ENCODE results near the gene GATAD2B.
A peak's percentile ranks its signal among the peaks of the same experiment; 100 is the strongest.
"Not testable (repeated sequence)": the region's sequence is repeated elsewhere in the genome, so short reads cannot be mapped to it uniquely, and the experiment has no call there.

GATAD2B gene

DNA sequence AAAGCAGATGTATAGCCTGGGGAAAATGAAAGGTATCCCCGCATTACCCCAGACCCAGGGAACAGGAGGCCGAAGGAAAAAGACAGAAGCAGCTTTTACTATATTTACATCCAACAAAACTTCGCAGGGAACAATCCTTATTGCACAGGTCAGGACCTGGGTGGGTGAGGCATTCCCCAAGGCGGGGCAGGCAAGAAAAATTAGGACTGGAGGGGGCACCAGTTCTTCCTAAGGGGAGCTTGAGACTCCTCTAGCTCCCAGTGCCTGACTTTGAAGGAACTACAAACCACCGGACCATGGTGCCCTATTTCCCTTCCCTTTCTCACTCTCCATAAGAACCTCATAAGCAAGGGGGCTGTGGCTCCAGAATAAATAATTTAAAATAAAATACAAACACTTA is 6.7 kb upstream of the GATAD2B start:
- no peak for DNase-seq

DNA sequence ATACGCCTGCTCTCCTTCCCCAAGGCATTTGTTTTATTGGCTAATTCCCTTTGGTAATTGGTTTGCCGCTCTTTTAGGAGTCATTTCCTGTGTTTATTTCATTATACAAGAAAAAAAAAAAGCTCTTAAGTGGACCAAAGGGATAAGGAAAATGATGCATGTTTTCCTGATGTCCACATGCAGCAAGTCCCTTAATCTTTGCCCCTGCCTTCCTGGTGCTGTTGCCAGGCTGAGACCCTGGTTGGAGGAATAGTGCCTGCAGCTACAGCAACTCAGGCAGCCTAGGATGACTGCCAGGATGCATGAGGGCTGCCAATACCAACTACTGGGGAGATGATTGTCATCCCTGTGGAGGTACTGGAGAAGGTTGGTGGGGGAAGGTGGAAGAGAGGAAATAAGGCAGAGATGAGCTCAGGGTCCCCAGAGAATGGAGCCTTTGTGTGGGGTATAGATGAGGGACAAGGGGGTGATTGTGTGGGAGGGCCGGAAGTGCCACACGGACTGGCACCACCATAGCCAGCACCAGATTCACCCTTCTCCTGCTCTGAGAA is 6.1 kb upstream of the GATAD2B start:
- DNase-seq = no peak

DNA sequence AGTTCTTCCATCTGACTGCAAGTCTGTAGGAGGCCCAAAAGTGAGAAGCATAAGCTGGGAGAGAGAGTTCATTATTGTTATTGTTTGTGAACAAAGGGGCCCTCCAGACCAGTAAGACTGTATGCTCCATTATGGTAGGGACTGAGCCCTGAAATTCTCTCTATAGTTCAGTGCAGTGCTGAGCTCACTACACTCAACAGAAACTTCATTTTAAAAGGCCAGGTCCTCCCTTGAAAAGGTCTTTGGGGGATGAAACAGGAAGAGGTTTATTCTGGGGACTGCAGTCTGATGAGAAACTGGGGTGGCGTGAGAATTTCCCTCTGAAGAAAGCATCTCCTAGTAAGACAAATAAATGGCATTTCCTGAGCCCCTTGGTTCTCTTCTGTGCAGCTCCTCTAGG is 5.5 kb upstream of the GATAD2B start:
- no peak for DNase-seq

DNA sequence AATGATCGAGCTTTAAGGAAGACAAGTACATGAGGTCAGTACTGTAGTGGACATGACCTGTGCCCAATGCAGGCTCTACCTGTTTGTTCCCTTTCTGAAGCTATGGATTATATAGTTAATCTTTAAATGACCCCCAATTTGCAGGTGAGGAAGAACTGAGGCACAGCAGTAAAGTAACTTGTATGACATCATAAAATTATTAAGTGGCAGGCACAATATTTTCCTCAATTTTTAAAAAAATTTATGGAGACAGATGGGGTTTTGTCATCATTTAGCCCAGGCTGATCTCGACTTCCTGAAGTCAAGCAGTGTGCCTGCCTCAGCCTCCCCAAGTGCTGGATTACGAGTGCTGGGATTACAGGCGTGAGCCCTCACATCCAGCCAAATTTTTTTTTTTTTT is 3.6 kb upstream of the GATAD2B start:
- DNase-seq = no peak

DNA sequence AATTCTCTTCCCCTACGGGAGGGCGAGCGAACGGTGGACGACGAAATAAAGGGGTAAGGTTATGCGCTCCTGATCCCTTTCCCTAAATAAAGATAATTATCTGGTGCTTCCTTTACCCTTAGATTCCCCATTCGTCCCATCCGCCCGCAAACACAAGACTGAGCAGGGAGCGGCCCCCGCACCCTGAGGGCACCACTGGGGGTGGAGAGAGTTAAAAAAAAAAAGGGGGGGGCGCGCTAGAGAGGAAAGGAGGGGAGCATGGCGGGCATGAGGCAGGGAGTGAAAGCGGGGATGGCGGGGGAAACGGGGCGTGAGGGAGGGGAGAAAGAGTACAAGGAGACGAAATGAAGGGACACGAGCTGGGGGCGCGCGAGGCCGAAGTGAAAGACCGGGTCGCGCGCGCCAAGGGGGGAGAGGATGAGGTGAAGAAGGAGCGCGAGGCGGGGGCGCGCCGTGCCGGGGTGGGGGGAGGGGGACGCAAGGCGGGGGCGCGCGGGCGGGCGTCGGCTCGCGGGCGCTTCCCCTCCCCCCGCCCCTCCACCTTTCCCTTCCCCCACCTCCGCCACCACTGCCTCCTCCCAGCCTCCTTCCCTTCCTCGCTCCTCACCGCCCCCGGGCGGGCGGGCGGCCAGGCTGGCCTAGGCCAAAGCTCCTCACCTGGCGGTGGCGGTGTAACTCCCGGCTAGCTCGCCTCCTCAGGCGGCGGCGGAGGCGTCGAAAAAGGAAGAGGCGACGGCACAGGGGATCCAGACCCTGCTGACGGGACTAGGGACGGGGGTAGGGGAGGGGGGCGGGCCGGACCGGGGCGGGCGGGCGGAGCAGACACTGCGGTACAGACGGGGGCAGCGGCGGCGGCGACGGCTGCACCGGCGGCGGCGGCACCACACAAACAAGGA is 448 bp downstream of the GATAD2B start:
- peak; percentile 56 to 83 for DNase-seq

DNA sequence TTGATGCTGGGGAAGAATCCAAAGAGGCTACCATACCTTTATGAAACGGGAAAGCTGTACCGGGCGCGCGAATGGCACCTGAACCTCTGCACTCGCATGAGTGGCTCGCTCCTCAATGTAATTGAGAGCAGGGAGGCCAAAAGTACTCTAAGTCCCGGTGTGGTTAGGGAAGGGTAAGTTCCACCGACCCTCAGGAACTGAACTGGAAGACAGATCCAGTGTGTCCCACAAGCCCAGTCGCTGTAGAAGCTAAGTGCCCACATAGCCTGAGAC is 1.0 kb downstream of the GATAD2B start:
- peak in 1 of 2 experiments; percentile 45 for DNase-seq

DNA sequence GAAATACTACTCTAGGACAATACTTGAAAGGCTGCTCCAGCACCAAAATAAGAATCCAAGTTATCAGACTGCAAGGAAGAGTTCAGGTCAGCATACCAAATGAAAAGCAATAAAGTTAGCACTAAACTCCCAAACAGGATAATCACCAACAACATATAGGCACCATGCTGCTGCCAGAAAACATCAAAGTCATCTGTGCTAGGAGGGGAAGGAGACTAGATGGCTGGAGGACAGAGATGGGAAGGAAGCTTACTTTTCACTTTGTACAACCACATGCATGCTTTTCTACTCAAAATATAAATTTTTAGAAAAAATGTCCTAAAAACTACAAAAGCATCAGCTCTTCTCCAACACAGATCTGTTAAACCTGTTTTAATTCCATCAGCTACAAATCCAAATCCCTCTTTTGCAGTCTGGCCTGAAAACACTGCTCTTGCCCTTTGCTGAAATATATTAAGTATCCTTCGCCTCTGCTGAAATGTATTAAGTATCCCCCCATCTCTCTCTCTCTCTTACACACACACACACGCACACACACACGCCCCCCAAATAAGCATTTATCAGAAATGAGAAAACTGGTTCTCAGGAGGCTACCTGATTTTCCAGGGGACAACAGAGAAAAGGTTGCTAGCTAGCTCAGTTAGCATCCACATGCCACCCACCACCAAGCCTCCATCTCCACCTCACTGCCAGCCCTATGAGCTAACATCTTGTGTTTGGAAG is 1.5 kb downstream of the GATAD2B start:
- DNase-seq = no peak

DNA sequence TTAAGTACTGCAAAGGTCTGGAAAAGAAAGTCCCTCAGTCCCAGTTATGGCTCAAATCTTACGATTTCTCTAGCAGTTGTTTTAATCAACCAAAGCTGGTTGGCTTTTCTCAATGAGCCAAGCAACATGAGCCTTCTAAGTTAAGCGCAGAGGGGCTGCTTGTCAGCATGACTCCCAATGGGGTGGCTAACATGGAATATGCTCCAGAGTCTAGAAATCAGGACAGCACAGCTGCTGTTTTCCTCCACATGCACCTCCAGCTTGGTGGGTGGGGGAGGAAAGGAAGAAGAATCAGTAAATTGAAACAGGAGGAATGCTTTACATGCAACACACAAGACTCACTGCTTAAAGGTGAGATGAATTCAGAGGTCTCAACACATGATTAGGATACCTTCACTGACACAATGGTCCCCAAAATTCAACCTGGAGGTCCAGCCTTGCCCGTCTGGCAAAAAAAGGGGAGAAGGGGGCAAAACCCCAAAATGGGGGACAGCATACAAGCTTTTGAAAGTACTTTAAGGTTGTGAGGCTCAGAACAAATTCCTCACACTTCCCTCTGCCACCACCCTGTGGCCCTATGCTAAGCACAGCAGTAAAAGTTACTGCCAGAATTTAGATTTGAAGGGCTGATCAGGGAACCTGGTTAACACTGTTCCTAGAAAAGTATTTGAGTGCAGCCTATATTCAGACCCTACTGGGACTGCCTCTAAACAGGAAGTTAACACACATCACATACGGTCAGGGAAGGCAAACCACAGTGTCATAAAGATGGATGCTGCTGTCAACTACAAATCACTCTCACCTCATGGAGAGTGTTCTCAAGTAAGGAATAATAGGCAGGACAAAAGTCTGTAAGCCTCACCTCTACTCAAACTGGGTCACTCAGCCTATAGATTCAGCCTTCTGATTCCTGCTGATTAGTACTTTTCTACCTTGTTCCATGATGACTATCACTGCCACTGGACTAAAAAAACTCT is 2.6 kb downstream of the GATAD2B start:
- DNase-seq = no peak

DNA sequence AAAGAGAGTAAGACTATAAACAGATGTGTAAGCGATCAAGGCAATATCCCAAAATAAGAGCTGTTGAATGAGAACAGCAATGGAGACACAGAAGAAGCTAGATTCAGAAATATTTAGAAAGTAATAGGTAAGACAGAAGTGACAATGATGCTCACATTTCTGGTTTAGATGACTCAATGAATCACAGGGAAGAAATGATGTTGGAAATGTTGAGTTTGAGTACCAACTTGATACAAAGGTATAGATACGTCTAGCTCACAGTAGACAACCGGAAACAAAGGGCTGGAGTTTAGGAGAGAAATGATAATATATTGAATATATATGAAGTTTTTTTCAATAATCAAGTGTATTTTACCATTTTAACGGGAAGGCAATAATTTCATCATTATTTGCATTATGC is 6.5 kb downstream of the GATAD2B start:
- DNase-seq = no peak

DNA sequence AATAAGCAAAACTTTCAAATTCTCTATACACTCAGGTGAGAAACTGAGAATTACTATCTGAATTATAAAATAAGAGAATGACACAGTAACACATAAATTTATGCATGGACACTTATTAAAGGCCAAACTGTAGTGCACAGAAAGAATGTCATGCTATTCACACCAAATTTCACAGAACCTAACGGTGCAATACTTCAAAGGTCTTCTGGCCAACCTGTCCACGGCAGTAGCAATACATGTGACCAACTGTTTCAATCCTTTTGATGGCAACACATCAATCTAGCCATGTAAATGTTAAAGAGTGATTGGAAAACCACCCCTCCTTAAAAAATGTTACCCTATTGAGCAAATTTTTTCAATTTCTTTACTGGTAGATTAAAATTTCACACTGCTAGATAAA is 10.4 kb downstream of the GATAD2B start:
- no peak for DNase-seq

DNA sequence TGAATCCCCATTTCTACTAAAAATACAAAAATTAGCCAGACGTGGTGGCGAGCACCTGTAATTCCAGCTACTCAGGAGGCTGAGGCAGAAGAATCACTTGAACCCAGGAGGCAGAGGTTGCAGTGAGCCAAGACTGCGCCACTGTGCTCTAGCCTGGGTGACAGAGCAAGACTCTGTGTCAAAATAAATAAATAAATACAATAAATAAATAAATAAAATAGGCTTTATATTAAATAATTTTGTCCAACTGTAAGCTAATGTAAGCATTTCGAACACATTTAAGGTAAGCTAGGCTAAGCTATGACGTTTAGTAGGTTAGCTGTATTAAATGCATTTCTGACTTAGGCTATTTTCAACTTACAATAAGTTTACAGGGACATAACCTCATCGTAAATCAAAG is 12.2 kb downstream of the GATAD2B start:
- not testable (repeated sequence) for DNase-seq

DNA sequence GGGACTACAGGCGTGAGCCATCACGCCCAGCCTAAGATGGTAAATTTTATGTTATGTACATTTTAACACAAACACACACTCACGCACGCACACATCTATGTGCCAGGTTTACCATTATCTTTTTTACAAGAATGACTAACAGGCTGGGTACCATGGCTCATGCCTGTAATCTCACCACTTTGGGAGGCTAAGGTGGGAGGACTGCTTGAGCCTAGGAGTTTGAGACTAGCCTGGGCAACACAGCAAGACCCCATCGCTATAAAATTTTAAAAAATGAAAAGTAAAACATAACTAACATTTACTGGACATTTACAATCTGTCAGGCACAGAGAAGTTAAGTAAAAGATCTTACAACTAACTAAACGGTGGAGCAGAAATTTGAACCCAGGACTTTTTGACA is 14.7 kb downstream of the GATAD2B start:
- no peak for DNase-seq

DNA sequence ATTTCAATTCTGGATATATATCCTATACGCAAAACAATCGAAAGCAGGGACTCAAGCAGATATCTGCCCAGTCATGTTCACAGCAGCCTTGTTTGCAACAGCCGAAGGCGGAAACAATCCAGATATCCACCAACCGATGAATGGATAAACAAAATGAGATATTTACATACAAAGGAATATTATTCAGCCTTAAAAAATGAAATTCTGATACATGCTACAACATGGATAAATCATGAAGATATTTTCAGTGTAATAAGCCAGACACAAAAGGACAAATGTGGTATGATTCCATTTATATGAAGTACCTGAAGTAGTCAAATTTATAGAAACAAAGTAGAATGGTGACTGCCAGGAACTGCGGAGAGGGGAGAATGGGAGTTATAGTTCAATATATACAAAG is 15.6 kb downstream of the GATAD2B start:
- DNase-seq = no peak

DNA sequence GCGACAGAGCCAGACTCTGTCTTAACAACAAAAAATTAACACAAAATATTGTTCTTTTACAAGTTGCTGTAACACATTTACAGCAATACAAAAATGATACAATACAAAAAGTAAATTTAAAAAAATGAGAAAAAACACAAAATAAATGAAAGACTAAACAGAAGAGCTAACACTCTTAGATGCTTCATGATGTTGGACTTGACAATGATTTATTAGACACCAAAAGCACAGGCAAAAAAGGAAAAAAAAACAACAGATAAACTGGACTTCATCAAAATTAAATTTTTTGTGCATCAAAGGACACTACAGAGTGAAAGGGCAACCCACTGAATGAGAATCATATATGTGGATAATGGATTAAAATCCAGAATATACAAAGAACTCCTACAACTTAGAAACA is 16.4 kb downstream of the GATAD2B start:
- no peak for DNase-seq

DNA sequence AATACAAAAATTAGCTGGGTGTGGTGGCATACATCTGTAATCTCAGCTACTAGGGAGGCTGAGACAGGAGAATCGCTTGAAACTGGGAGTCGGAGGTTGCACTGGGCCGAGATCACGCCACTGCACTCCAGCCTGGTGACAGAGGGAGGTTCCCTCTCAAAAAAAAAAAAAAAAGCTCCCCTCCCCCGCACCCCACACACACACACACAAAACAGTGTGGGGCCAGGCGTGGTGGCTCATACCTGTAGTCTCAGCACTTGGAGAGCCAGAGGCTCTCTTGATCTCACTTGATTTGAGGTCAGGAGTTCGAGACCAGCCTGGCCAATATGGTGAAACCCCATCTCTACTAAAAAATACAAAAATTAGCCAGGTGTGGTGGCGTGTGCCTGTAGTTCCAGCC is 16.9 kb downstream of the GATAD2B start:
- DNase-seq = not testable (repeated sequence)

DNA sequence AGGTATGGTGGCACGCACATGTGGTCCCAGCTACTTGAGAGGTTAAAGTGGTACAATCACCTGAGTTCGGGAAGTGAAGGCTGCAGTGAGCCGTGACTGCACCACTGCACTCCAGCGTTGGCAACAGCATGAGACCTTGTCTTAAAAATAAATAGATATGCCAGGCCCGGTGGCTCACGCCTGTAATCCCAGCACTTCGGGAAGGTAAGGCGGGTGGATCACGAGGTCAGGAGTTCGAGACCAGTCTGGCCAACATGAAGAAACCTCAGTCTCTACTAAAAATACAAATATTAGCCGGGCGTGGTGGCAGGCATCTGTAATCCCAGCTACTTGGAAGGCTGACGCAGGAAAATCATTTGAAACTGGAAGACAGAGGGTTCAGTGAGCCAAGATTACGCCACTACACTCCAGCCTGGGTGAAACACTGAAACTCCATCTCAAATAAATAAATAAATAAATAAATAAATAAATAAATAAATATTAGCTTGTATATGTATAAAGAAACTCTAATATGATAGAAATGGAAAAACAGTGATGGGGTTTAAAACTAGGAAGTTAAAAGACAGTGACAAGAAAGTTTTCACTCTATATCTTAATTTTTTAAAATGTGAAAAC is 18.8 kb downstream of the GATAD2B start:
- peak in 1 of 2 experiments; percentile 15 for DNase-seq

DNA sequence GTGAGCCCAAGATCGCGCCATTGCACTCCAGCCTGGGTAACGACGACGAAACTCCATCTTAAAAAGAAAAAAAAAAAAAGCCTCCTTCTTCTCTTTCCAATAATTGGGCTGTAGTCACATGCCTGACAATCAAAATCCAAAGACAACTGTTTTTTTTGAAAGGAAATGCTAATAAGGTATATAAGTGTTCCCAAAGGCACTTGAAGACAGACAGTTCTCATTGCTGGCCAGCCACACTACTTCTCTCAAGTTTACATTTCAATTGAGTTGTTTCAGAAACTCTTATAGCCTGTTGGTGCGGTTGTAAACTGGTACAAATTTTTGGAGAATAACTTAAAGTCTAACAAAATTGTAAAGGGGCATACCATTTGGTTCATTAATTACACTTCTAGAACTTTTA is 23.3 kb downstream of the GATAD2B start:
- DNase-seq = no peak

DNA sequence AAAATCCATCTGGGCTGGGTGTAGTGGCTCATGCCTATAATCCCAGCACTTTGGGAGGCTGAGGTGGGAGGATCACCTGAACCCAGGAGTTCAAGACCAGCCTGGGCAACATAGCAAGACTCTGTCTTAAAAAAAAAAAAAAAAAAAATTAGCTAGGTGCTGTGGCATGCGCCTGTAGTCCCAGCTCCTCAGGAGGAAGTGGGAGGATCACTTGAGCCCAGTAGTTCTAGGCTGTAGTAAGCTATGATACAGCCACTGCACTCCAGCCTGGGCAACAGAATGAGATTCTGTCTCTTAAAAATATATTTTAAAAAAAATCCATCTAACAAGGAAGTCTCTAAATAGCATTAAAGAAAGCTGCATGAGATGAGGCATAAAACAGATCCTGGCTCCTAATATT is 26.9 kb downstream of the GATAD2B start:
- DNase-seq = not testable (repeated sequence)

DNA sequence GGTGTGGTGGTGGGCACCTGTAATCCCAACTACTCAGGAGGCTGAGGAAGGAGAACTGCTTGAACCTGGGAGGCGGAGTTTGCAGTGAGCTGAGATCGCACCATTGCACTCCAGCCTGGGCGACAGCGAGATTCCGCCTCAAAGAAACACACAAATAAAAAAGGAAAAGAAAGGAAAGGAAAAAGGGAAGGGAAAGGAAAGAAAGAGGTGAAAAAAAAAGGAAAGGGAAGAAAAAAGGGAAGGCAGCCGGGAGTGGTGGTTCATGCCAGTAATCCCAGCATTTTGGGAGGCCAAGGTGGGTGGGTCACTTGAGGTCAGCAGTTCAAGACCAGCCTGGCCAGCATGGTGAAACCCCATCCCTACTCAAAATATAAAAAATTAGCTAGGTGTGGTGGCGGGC is 31.7 kb downstream of the GATAD2B start:
- not testable (repeated sequence) for DNase-seq

DNA sequence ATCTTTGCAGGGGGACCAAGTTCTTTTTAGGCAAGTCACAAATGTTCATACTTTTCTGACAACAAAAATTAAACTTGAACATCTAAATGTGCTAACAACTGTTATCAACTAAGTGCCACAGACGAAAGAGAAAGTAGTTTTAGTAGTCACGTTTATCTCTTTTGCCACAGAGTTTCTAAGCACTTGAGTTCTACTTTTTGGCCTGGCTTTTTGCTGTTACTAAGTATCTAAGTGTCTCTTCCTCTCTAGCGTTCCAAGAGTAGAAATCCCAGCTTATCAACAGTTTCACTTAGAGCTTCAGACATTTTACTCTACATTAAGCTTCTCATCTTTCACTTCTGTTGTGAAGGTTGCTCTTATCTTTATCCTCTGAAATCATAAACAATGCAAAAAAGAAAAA is 34.2 kb downstream of the GATAD2B start:
- no peak for DNase-seq

DNA sequence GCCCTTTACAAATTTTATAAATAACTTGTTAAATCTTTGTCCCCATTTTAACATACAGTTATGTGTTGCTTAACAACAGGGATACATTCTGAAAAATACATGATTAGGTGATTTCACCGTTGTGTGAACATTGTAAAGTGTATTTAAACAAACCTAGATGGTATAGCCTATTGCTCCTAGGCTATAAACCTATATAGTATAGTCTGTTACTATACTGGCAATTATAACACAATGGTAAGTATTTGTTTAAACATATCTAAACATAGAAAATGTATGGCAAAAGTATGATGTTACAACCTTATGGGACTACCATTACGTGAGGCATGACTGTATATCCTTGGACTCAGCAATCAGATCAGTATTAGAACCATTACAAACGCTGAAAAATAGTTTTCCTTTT is 36.6 kb downstream of the GATAD2B start:
- DNase-seq = no peak

DNA sequence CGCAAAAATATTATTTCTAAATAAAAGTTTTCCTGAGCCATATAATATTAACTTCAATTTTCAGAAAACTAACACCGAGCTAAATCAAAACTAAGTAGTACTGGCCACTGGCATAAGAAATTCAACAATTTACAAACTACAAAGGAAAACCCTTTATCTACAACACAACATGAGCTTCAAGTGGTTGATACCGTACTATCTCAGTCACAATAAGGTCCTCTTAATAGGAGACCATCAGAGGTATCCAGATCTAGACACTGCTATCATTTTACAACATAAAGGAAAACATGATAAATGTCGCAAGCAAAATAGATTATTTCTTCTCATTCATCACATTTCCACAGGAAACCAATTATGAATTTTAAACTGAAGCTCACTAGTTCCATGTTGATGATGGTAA is 39.5 kb downstream of the GATAD2B start:
- DNase-seq = no peak

Data from NCI-H524 (cell line).